Eye (tissue), 1 donor: ENCODE data around the gene GLDC.

Experiments
- DNase-seq: peaks from one replicate; pipeline ENCODE4 v3.0.0-alpha.2; 2015

Gene GLDC

GRCh38 chr9:6616951-6617602 is 28.5 kb downstream of the GLDC start:
- no peak for DNase-seq

GRCh38 chr9:6614489-6614888 is 31.0 kb downstream of the GLDC start:
- no peak for DNase-seq

GRCh38 chr9:6611865-6612264 is 33.7 kb downstream of the GLDC start:
- peak; percentile 83 for DNase-seq

- DNase-seq = no peak
Measured at GRCh38 chr9:6610073-6610472, 35.5 kb downstream of the GLDC start.

GRCh38 chr9:6609497-6610016 is 36.0 kb downstream of the GLDC start:
- no peak for DNase-seq

GRCh38 chr9:6605202-6605601 is 40.3 kb downstream of the GLDC start:
- DNase-seq = peak; percentile 39

- DNase-seq = no peak
Measured at GRCh38 chr9:6600426-6600825, 45.1 kb downstream of the GLDC start.

GRCh38 chr9:6600006-6600405 is 45.5 kb downstream of the GLDC start:
- no peak for DNase-seq

GRCh38 chr9:6598249-6598725 is 47.2 kb downstream of the GLDC start:
- peak; percentile 16 for DNase-seq

- no peak for DNase-seq
Measured at GRCh38 chr9:6592791-6593190, 52.7 kb downstream of the GLDC start.

- DNase-seq = no peak
Measured at GRCh38 chr9:6592231-6592630, 53.3 kb downstream of the GLDC start.

- no peak for DNase-seq
Measured at GRCh38 chr9:6590772-6591384, 54.7 kb downstream of the GLDC start.

- no peak for DNase-seq
Measured at GRCh38 chr9:6590334-6590733, 55.2 kb downstream of the GLDC start.

- peak; percentile 76 for DNase-seq
Measured at GRCh38 chr9:6584881-6585597, 60.5 kb downstream of the GLDC start.

- DNase-seq = no peak
Measured at GRCh38 chr9:6581253-6581652, 64.3 kb downstream of the GLDC start.

- no peak for DNase-seq
Measured at GRCh38 chr9:6579613-6580012, 65.9 kb downstream of the GLDC start.

GRCh38 chr9:6576987-6577386 is 68.5 kb downstream of the GLDC start:
- DNase-seq = no peak

GRCh38 chr9:6575324-6576034 is 70.0 kb downstream of the GLDC start:
- no peak for DNase-seq

GRCh38 chr9:6567140-6567591 is 78.4 kb downstream of the GLDC start:
- DNase-seq = no peak

GRCh38 chr9:6566409-6567139 is 79.0 kb downstream of the GLDC start:
- no peak for DNase-seq

- no peak for DNase-seq
Measured at GRCh38 chr9:6565312-6565711, 80.2 kb downstream of the GLDC start.

- DNase-seq = no peak
Measured at GRCh38 chr9:6564868-6565267, 80.7 kb downstream of the GLDC start.
